ENCODE results near the gene KRTAP5-2. TPM values are rescaled to one million over a fixed set of nuclear protein-coding genes. Genes with fewer than 3 reads are reported as not detected.
"Not testable (repeated sequence)": the region's sequence is repeated elsewhere in the genome, so short reads cannot be mapped to it uniquely, and the experiment has no call there.

KRTAP5-2 gene
- total RNA-seq, 5 donors from 2014 or later (not counting 1 experiment from before 2014, with no cell fraction given), result not detected

DNA sequence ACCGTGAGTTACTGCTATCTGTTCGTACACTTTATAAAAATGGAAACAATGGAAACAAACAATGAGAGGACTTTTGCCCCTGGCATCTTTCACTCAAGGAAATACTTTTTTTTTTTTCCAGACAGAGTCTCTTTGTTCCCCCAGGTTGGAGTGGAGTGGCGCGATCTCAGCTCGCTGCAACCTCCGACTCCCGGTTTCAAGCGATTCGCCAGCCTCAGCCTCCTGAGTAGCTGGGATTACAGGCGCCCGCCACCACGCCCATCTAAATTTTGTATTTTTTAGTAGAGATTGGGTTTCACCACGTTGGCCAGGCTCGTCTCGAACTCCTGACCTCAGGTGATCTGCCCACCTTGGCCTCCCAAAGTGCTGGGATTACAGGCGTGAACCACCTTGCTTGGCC, 22.3 kb downstream of the KRTAP5-2 start:
- not testable (repeated sequence) for H3K9me3 Mint-ChIP-seq

DNA sequence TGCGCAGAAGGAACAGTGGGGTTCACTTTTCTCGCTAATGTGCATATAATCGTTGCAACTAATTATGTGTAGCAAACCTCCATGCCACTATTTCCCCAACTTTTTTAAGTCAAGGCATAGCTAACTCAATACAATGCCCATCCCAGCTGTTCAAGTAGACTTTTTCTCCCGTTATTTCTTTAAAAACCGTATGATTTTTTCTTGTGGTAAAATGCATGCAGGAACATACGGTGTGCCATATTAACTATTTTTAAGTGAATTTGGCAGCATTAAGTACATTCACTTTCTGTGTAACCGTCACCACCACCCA, 23.2 kb downstream of the KRTAP5-2 start:
- peaks cover 2 to 14% of the 10 kb centered on the region in 2 experiments for H3K27me3 ChIP-seq (replicated peaks in 1 of 2; ENCODE audit: control insufficient read depth in 2 of 2, extremely low read depth in 1 of 2, insufficient read depth in 2 of 2, low read length in 1 of 2)
- no peaks in the 10 kb centered on the region for H3K36me3 ChIP-seq (ENCODE audit: control insufficient read depth in 2 of 2, extremely low read depth in 1 of 2, insufficient read depth in 1 of 2, low read length in 1 of 2)
- Mint-ChIP-seq H3K9me3 (peaks cover 0 to 7% (median 4%) of the 10 kb centered on the region in 3 donors), H3K4me3 (peak overlapping the region; percentile 54 to 84 (median 57)), H3K27me3 (no peaks in the 10 kb centered on the region), H3K36me3 (peaks cover 4% of the 10 kb centered on the region), H3K4me1 (peaks cover 15 to 19% (median 18%) of the 10 kb centered on the region in 3 donors), H3K27ac (no peak overlapping the region)
- ChIA-PET CTCF (interaction anchor here (0.5 to 2.7 kb wide), 13 partner anchors 9 to 961 kb away, joined by 3 to 43 read pairs (median 3); no protein-coding TSS in a partner anchor), POLR2A (interaction anchor here (0.5 to 0.6 kb wide), 3 partner anchors 11 to 29 kb away, joined by 3 to 6 read pairs (median 3); no protein-coding TSS in a partner anchor)
- H3K4me3 ChIP-seq (ENCODE audit: control insufficient read depth in 1 of 2, extremely low read depth in 1 of 2, low read length in 1 of 2), result no peak overlapping the region
- H3K4me1 ChIP-seq (ENCODE audit: control insufficient read depth in 1 of 2, extremely low read depth in 1 of 2, insufficient read depth in 2 of 2, low read length in 2 of 2), result peaks cover 10 to 37% of the 10 kb centered on the region in 2 experiments
- 19% methylated on average over 4 of the region's 7 CpGs for WGBS (ENCODE audit: insufficient coverage)
- DNase-seq (no peak), ATAC-seq (replicated peaks in 1 of 4) (no peak)
- no peaks in the 10 kb centered on the region for H3K9me3 ChIP-seq
- no peak overlapping the region for H3K27ac ChIP-seq (ENCODE audit: low read length)

More for the DNA sequence above, 22.3 kb downstream of the KRTAP5-2 start:
- peaks cover 8 to 28% of the 10 kb centered on the region in 2 experiments for H3K4me1 ChIP-seq (ENCODE audit: control insufficient read depth in 1 of 2, extremely low read depth in 1 of 2, insufficient read depth in 2 of 2, low read length in 2 of 2)
- ATAC-seq (replicated peaks in 1 of 4); H3K4me3 ChIP-seq (ENCODE audit: control insufficient read depth in 1 of 2, extremely low read depth in 1 of 2, low read length in 1 of 2); H3K9me3 ChIP-seq; DNase-seq; H3K27ac ChIP-seq (ENCODE audit: low read length); H3K27me3 Mint-ChIP-seq; H3K36me3 Mint-ChIP-seq; H3K27ac Mint-ChIP-seq; H3K36me3 ChIP-seq (ENCODE audit: control insufficient read depth in 2 of 2, extremely low read depth in 1 of 2, insufficient read depth in 1 of 2, low read length in 1 of 2); H3K27me3 ChIP-seq (replicated peaks in 1 of 2; ENCODE audit: control insufficient read depth in 2 of 2, extremely low read depth in 1 of 2, insufficient read depth in 2 of 2, low read length in 1 of 2): not testable (repeated sequence)
- WGBS (ENCODE audit: insufficient coverage), result 86% methylated on average over 15 of the region's 16 CpGs
- peak overlapping the region; percentile 47 to 84 (median 57) for H3K4me3 Mint-ChIP-seq
- POLR2A ChIA-PET, result interaction anchor here in 1 of 2 donors (0.7 kb wide), 1 partner anchor 262 kb away, joined by 3 read pairs; no protein-coding TSS in a partner anchor
- H3K4me1 Mint-ChIP-seq, result peaks cover 8 to 13% (median 11%) of the 10 kb centered on the region in 3 donors
- CTCF ChIA-PET, result interaction anchor here (0.6 to 2.7 kb wide), 8 partner anchors 10 to 1781 kb away, joined by 3 to 43 read pairs (median 4); no protein-coding TSS in a partner anchor

DNA sequence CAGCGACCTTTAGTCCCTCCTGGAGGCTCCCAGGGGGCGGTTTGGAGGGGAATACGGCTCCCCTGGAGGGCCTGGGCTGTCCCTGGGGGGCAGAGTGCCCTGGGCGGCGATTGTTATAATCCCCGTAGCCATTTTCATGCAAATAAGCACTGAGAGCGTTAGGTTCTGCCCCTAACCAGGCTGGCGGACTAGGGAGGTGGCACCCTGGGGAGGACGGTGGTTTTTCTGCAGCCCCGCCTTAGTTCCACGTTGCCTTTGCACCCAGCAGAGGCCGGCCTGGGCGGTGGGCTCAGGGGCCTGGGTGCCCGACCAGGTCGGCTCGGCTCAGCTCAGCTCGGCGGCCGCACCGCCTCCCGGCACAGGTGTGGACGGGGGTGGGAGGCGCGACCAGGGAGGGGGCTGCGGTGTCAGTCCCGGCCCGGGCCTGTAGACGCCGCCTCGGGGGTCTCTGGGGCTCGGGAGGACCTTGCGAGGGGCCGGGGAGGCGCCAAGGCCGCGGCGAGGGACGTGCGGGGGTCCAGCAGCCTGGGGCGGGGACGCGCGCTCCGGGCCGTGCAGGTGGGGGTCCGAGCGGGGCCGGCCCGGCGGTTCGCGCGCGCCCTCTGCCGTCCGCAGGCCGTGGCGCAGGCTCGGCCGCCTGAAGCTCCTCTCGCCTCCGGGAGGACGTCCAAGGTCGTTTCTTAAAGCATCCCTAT, 23.7 kb downstream of the KRTAP5-2 start:
- ATAC-seq (replicated peaks in 1 of 4) (peak; percentile 42 to 57 (median 54)), DNase-seq (peak in 29 of 35 experiments; percentile 35 to 81 (median 57))
- peaks cover 2 to 16% of the 10 kb centered on the region in 2 experiments for H3K27me3 ChIP-seq (replicated peaks in 1 of 2; ENCODE audit: control insufficient read depth in 2 of 2, extremely low read depth in 1 of 2, insufficient read depth in 2 of 2, low read length in 1 of 2)
- no peaks in the 10 kb centered on the region for H3K9me3 ChIP-seq
- H3K4me3 ChIP-seq (ENCODE audit: control insufficient read depth in 1 of 2, extremely low read depth in 1 of 2, low read length in 1 of 2), result peak overlapping the region; percentile 26 to 56
- H3K27ac ChIP-seq (ENCODE audit: low read length), result peak overlapping the region; percentile 89
- peaks cover 12 to 42% of the 10 kb centered on the region in 2 experiments for H3K4me1 ChIP-seq (ENCODE audit: control insufficient read depth in 1 of 2, extremely low read depth in 1 of 2, insufficient read depth in 2 of 2, low read length in 2 of 2)
- H3K4me1 Mint-ChIP-seq, result peaks cover 19 to 24% (median 23%) of the 10 kb centered on the region in 3 donors
- ChIA-PET CTCF (interaction anchor here (0.7 to 2.7 kb wide), 11 partner anchors 9 to 960 kb away, joined by 3 to 43 read pairs (median 5); no protein-coding TSS in a partner anchor), POLR2A (interaction anchor here (0.5 to 0.6 kb wide), 2 partner anchors 11 to 19 kb away, joined by 3 read pairs; no protein-coding TSS in a partner anchor)
- peaks cover 4% of the 10 kb centered on the region for H3K36me3 Mint-ChIP-seq
- H3K27me3 Mint-ChIP-seq, result peaks cover 0 to 1% of the 10 kb centered on the region in 2 donors
- under 1% methylated on average over 61 of the region's 64 CpGs for WGBS (ENCODE audit: insufficient coverage)
- H3K4me3 Mint-ChIP-seq, result peak overlapping the region; percentile 73 to 84 (median 79)
- H3K36me3 ChIP-seq (ENCODE audit: control insufficient read depth in 2 of 2, extremely low read depth in 1 of 2, insufficient read depth in 1 of 2, low read length in 1 of 2), result no peaks in the 10 kb centered on the region
- peaks cover 0 to 7% (median 4%) of the 10 kb centered on the region in 3 donors for H3K9me3 Mint-ChIP-seq
- peak overlapping the region; percentile 78 to 80 for H3K27ac Mint-ChIP-seq

DNA sequence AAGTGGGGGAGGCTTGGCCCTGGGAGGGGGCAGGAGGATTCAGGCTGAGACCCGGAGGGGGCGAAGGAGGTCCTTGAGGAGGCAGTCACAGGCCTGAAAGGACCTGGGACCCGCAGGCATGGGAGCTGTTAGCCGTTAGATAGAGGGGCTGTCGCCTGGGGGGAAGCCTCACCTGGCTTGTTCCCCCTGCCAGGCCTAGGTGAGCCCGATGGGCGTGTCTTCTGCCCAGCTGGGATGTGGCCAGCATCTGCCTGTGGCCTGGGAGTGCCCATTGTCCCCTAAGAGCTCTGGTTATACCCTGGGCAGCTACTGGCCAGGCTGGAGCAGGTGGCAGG, 24.2 kb downstream of the KRTAP5-2 start:
- H3K36me3 Mint-ChIP-seq, result peaks cover 4% of the 10 kb centered on the region
- CTCF ChIA-PET, result interaction anchor here (0.6 to 2.7 kb wide), 7 partner anchors 16 to 1073 kb away, joined by 3 to 43 read pairs (median 5); no protein-coding TSS in a partner anchor
- H3K4me1 ChIP-seq (ENCODE audit: control insufficient read depth in 1 of 2, extremely low read depth in 1 of 2, insufficient read depth in 2 of 2, low read length in 2 of 2), result peaks cover 12 to 47% of the 10 kb centered on the region in 2 experiments
- H3K36me3 ChIP-seq (ENCODE audit: control insufficient read depth in 2 of 2, extremely low read depth in 1 of 2, insufficient read depth in 1 of 2, low read length in 1 of 2), result no peaks in the 10 kb centered on the region
- ATAC-seq (replicated peaks in 1 of 4) (peak in 2 of 4 experiments; percentile 0), DNase-seq (no peak)
- H3K4me1 Mint-ChIP-seq, result peaks cover 22 to 27% (median 26%) of the 10 kb centered on the region in 3 donors
- H3K27ac Mint-ChIP-seq, result peak overlapping the region; percentile 78 to 80
- peak overlapping the region; percentile 73 to 84 (median 79) for H3K4me3 Mint-ChIP-seq
- H3K27me3 Mint-ChIP-seq, result peaks cover 0 to 1% of the 10 kb centered on the region in 2 donors
- WGBS (ENCODE audit: insufficient coverage), result 4% methylated on average over 7 of the region's 7 CpGs
- POLR2A ChIA-PET, result no interaction called here
- H3K4me3 ChIP-seq (ENCODE audit: control insufficient read depth in 1 of 2, extremely low read depth in 1 of 2, low read length in 1 of 2), result peak overlapping the region; percentile 26 to 56
- peaks cover 2 to 16% of the 10 kb centered on the region in 2 experiments for H3K27me3 ChIP-seq (replicated peaks in 1 of 2; ENCODE audit: control insufficient read depth in 2 of 2, extremely low read depth in 1 of 2, insufficient read depth in 2 of 2, low read length in 1 of 2)
- H3K27ac ChIP-seq (ENCODE audit: low read length), result peak overlapping the region; percentile 89
- no peaks in the 10 kb centered on the region for H3K9me3 ChIP-seq
- H3K9me3 Mint-ChIP-seq, result peaks cover 0 to 6% (median 4%) of the 10 kb centered on the region in 3 donors

DNA sequence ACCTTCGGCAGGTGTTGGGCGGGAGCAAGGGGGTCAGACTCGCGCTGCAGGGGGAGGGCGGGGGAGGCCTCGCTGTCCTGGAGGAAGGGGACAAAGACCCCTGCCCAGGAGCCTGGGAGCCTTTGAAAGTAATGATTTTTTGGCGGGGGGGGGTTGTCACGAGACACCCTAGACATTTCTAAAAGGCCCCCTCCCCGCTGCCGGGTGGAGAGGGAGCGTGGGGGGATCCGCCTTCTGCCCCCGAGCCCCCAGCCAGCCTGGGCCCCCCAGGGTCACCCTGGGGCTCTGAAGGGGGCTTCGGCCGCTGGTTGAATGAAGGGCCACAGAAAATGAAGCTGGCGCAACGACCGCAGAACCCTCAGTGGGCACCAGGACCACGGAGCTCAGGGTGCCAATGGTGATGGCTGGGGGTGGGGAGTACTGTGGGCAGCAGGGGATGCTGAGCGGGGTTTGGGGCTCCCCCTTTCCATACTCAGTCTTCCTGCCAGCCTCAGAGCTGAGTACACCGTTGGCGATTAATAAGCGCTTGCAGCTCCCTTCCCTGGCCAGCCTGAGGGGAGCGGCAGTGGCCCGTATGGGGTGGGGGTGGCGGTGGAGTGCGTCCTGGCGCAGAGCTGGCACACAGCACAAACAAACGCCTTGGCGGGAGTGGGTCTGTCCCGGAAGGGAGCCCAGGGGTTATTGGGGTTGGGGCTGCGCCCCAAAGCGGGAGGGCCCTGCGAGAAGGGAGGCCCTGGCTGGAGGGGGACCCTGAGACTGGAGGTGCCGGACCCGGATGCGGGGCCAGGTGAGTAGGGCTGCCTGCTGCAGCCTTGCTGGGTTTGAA, 24.8 kb downstream of the KRTAP5-2 start:
- no peaks in the 10 kb centered on the region for H3K9me3 ChIP-seq
- H3K4me3 Mint-ChIP-seq, result peak overlapping the region; percentile 73 to 84 (median 79)
- WGBS (ENCODE audit: insufficient coverage), result 4% methylated on average over 15 of the region's 37 CpGs
- peaks cover 26 to 30% (median 27%) of the 10 kb centered on the region in 3 donors for H3K4me1 Mint-ChIP-seq
- peaks cover 3% of the 10 kb centered on the region for H3K36me3 Mint-ChIP-seq
- ChIA-PET CTCF (interaction anchor here (0.6 to 2.7 kb wide), 6 partner anchors 15 to 1073 kb away, joined by 3 to 43 read pairs (median 4); no protein-coding TSS in a partner anchor), POLR2A (interaction anchor here in 1 of 2 donors (0.9 kb wide), 1 partner anchor 27 kb away, joined by 3 read pairs; no protein-coding TSS in a partner anchor)
- H3K4me1 ChIP-seq (ENCODE audit: control insufficient read depth in 1 of 2, extremely low read depth in 1 of 2, insufficient read depth in 2 of 2, low read length in 2 of 2), result peaks cover 12 to 53% of the 10 kb centered on the region in 2 experiments
- H3K27me3 ChIP-seq (replicated peaks in 1 of 2; ENCODE audit: control insufficient read depth in 2 of 2, extremely low read depth in 1 of 2, insufficient read depth in 2 of 2, low read length in 1 of 2), result peaks cover 2 to 16% of the 10 kb centered on the region in 2 experiments
- H3K27me3 Mint-ChIP-seq, result peaks cover 0 to 1% of the 10 kb centered on the region in 2 donors
- H3K4me3 ChIP-seq (ENCODE audit: control insufficient read depth in 1 of 2, extremely low read depth in 1 of 2, low read length in 1 of 2), result peak overlapping the region; percentile 15 to 56
- H3K27ac ChIP-seq (ENCODE audit: low read length), result peak overlapping the region; percentile 89
- H3K9me3 Mint-ChIP-seq, result peaks cover 0 to 3% (median 2%) of the 10 kb centered on the region in 3 donors
- no peaks in the 10 kb centered on the region for H3K36me3 ChIP-seq (ENCODE audit: control insufficient read depth in 2 of 2, extremely low read depth in 1 of 2, insufficient read depth in 1 of 2, low read length in 1 of 2)
- peak in 10 of 35 experiments; percentile 20 to 69 (median 37) for DNase-seq
- peak overlapping the region; percentile 78 to 80 for H3K27ac Mint-ChIP-seq
- ATAC-seq (replicated peaks in 1 of 4), result peak in 3 of 4 experiments; percentile 2 to 3 (median 2)
